Choroid plexus epithelial cell (primary cell): ENCODE measurements around the gene SESN2.

Experiments used
- DNase-seq: peaks from one replicate; pipeline ENCODE4 v3.0.0-alpha.2; 2010; ENCODE audit warnings: low read depth
- H3K4me3 ChIP-seq: 2 replicates; pipeline ENCODE4 v1.5.1; 2011; ENCODE audit warnings: low read depth, mild to moderate bottlenecking, control low read depth, low read length, moderate library complexity
- TF ChIP-seq, protein P1 (sequence below): conservative IDR thresholded peaks from 2 replicates; pipeline ENCODE4 v1.5.1; 2011; ENCODE audit warnings: low read depth, mild to moderate bottlenecking, control low read depth, inconsistent platforms, low read length, moderate library complexity

The SESN2 gene

DNA sequence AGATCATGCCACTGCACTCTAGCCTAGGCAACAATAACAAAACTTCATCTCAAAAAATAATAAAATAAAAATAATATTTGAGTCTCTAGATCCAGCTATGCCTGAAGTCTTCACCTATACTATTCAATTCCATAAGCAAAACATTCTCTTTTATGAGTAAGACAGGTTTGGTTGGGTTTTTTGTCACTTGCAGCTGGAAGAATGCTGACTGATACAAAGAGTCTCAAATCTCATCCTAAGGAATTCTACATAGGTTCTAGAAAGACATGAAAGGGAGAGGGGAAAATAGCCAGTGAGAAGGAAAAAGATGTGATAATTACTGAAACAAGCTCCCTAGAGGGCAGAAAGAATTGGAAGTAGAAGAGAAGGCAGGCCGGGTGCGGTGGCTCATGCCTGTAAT lies 39.1 kb downstream of the SESN2 start:
- TF ChIP-seq, protein P1, sequence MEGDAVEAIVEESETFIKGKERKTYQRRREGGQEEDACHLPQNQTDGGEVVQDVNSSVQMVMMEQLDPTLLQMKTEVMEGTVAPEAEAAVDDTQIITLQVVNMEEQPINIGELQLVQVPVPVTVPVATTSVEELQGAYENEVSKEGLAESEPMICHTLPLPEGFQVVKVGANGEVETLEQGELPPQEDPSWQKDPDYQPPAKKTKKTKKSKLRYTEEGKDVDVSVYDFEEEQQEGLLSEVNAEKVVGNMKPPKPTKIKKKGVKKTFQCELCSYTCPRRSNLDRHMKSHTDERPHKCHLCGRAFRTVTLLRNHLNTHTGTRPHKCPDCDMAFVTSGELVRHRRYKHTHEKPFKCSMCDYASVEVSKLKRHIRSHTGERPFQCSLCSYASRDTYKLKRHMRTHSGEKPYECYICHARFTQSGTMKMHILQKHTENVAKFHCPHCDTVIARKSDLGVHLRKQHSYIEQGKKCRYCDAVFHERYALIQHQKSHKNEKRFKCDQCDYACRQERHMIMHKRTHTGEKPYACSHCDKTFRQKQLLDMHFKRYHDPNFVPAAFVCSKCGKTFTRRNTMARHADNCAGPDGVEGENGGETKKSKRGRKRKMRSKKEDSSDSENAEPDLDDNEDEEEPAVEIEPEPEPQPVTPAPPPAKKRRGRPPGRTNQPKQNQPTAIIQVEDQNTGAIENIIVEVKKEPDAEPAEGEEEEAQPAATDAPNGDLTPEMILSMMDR = no peak
- H3K4me3 ChIP-seq = no peak overlapping the region
- DNase-seq = no peak

DNA sequence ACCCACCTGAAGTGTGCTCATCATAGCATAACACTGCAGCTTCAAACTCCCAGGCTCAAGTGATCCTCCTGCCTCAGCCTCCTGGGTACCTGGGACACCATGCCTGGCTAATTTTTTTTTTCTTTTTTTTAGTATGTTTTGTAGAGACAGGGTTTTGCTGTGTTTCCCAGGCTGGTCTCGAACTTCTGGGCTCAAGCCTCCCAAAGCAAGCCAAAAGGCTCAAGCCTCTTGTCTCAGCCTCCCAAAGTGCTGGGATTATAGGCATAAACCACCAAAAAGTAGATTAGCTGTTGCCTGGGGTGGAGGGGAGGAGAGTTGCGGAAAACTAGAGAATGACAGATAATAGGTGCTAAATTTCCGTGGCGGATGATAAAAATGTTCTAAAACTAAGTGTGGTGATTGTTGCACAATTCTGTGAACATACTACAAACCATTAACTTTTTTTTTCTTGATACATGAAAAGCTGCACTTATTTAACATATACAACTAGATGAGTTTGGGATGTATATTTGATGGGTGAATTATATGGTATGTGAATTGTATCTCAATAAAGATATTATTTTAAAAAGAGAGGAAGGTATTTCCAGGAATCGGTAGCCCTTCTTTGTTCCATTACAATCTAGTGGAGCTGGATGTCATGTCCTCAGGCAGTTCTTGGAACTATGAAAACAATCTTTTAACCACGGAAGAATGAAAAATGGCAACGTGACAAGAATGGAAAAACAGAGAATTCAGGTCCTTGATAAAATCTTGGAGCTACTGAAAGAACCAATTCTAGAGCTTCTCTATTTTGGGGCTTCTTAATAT lies 42.3 kb downstream of the SESN2 start:
- H3K4me3 ChIP-seq = no peak overlapping the region
- TF ChIP-seq, protein P1 = no peak
- peak; percentile 63 for DNase-seq

DNA sequence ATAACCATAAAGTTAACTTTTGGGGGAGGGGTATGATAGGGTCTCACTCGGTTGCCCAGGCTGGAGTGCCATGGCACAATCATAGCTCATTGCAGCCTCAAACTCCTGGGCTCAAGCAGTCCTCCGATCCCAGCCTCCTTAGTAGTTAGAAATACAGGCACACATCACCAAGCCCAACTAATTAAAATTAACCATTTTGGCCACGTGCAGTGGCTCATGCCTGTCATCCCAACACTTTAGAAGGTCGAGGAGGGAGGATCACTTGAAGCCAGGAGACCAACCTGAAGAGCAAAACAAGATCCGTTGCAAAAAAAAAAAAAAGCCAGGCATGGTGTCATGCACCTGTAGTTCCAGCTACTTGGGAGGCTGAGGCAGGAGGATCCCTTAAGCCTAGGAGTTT lies 42.9 kb downstream of the SESN2 start:
- TF ChIP-seq, protein P1 = no peak
- no peak overlapping the region for H3K4me3 ChIP-seq
- no peak for DNase-seq

DNA sequence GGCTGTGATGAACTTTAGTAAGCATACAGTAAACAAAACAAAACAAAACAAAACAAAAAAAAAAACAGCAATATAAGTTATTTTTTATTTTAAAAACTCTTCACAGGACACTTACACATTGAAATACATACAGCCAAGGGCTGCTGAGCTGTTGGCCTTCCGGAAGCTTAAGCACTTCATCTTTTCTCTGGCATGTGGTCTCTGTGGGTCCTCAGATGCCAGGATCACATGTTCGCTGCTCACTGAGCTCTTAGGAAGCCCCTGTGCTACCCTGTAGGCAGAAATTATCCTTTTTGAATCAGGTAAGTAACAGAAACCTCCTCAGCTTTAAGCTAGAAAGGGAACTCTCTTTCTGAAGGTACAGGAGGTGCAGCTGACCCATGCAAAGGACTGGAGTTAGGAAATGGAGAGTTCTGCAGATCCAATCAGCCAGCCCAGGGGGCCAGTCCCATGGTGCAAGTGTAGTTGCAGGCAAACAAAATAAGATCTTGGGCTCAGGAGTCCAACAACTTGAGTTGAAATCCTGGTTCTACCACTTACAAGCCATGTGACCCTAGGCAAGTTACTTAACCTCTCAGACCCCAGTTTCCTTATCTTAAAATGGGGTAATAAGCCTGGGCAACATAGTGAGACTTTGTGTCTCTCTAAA lies 47.1 kb downstream of the SESN2 start:
- TF ChIP-seq, protein P1 = no peak
- H3K4me3 ChIP-seq = no peak overlapping the region
- DNase-seq = no peak

DNA sequence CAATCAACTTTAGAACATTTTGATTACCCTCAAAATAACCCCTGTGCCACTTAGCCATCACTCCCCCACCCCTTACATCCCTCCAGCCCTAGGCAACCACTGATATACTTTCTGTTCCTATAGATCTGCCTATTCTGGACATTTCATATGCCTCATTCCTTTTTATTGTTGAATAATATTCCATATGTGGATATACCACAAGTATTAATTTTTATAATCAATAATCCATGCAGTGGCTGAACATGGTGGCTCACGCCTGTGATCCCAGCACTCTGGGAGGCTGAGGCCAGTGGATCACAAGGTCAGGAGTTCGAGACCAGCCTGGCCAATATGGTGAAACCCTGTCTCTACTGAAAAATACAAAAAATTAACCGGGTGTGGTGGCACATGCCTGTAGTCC lies 49.4 kb downstream of the SESN2 start:
- DNase-seq = no peak
- H3K4me3 ChIP-seq = no peak overlapping the region
- TF ChIP-seq, protein P1 = no peak

DNA sequence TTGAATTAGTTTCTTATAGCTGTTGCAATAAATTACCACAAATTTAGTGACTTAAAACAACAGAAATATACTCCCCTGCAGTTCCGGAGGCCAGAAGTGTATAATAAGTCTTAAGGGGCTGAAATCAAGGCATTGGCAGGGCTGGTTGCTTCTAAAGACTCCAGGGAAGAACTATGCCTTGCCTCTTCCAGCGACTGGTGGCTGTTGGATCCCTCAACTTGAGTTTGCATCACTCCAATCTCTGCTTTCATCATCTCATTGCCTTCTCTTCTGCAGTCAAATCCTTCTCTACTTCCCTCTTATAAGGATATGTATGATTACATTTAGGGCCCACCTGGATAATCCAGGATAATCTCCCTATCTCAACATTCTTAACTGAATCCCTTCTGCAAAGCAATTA lies 50.4 kb downstream of the SESN2 start:
- no peak overlapping the region for H3K4me3 ChIP-seq
- TF ChIP-seq, protein P1 = no peak
- no peak for DNase-seq
